HG02840 (cell line): ENCODE data around the gene FGD4.

Experiments used
- ATAC-seq: cut with Tn5 transposase; IDR thresholded peaks from one replicate; pipeline ENCODE4 v1.9.1; 2021; ENCODE audit warnings: mild to moderate bottlenecking, moderate library complexity, moderate number of reproducible peaks; ENCODE audit not compliant: unreplicated experiment, low FRiP score

Gene FGD4

GRCh38 chr12:32454075-32454474 lies 54.7 kb downstream of the FGD4 start:
- ATAC-seq: no peak

DNA sequence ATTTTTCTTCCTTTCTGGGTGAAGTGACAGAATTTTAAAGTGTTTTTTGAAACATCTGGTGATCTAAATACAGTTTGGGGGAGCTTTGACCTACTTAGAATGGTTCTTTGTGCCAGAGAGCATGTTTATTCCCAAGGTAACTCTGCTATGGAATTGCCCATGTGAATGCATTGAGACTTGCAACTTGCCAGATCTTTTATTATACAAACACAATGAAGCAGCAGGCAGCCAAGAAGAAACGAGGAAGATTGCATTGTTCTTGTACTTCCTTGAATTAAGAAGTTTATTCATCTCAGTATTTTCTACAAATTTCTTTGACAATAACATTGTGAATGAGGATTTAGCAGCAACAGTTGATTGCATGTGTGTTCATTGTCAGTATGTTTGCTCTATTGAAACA lies 55.5 kb downstream of the FGD4 start:
- no peak for ATAC-seq

DNA sequence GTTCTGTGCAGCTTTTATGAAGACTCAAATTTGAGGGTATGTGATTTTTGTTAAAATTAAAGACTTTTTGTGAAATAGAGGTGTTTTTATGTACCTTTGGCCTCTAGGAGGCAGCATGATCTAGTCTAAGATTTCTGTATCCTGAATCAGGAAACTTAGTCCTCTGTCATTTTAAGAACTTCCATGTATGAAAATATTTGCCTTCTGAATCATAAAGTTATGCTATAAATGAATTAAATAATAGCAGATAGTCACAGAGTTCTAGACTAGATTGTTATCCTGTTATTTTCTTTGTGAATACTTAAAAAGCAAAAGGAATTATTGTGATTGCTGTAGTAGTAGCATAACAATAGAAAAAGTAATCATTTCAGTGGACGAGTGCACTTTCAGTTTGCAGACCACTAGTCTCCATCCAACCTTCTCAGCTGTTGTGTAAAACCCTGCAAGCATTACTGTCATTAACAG lies 56.3 kb downstream of the FGD4 start:
- ATAC-seq: no peak

GRCh38 chr12:32457251-32458025 lies 58.1 kb downstream of the FGD4 start:
- no peak for ATAC-seq

DNA sequence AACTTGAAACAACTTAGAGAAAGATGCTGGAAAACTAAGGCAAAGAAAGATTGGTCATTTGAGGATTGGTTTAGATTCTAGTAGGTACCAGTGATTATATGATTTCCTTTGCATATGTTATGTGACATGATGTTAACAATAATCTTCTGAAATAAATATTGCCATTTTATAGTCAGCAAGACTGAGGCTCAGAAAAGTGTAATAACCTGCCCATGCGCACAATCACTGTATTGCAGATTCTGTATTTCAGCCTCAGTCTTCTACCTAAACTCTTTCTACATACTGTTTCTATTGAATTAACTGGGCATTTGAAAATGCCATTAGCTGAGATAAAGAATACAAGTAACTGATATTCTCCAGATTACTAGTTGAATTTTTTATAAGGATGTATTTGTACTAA lies 61.3 kb downstream of the FGD4 start:
- no peak for ATAC-seq

GRCh38 chr12:32462908-32463307 lies 63.5 kb downstream of the FGD4 start:
- ATAC-seq: no peak

- no peak for ATAC-seq
Measured at GRCh38 chr12:32466187-32466586, 66.8 kb downstream of the FGD4 start.

DNA sequence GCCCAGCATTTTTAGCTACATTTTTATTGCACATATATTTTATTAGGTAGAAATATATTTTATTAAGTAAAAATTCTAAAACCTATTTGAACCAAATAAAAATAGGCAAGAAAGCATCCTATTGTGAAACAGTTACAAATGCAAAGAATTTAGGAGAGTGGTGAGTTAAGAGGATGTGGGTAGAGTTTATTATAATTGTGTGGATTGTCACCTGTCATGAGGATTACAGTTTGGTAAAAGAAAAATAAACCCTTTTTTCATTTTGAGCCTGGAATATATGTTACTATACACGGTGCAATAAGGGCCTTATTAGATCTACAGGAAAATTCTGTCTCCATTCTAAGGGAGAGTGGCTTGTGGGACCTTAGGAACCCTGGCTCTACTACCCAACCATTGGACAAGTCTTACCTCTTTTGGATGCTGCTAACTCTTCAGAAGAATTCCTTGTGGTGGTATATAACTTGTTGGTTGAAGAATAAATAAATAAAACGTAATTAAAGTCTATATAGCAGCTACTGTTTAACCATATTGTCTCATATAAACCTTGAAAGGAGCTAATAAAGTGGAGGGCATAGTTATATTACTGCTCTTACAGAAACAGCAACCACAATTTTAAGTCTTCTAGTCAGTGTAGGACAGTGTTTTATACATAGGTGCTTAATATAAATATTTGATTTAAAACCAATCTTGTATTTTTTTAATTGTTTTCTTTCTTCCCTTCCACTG lies 67.8 kb downstream of the FGD4 start:
- ATAC-seq: no peak

DNA sequence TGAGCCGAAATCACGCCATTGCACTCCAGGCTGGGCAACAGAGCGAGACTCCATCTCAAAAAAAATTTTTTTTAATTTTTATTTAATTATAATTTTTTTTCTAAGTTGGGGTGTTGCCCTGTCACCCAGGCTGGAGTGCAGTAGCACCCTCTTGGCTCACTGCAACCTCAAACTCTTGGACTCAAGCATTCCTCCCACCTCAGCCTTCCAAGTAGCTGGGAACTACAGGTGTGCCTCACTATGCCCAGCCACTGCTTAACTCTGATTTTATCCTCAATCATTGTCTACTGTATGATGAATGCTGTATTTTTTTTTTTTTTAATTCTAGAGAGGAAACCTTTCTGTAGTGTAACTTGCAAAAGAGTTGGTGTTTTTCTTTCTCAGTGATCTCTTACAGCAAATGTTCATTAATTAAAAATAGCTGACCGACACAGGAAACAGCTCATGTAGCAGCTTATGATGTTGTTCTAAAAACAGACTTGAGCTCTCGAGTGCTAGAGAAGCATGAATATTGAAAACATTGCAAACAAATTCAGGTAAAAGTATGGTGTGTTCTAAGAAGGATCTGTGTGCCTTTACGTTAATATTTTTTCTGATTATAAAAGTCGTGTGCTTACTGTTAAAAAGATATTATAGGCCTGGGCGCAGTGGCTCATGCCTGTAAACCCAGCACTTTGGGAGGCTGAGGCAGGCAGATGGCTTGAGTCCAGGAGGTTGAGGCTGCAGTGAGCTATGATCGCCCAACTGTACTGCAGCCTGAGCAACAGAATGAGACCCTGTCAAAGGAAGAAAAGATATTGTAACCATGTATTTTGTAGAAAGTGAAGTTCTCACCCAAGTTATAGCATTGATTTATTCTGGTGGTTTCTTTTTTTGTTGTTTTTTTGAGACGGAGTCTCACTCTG lies 68.9 kb downstream of the FGD4 start:
- no peak for ATAC-seq

- ATAC-seq: no peak
Measured at GRCh38 chr12:32470936-32471470, 71.6 kb downstream of the FGD4 start.

GRCh38 chr12:32471591-32472001 lies 72.2 kb downstream of the FGD4 start:
- no peak for ATAC-seq

DNA sequence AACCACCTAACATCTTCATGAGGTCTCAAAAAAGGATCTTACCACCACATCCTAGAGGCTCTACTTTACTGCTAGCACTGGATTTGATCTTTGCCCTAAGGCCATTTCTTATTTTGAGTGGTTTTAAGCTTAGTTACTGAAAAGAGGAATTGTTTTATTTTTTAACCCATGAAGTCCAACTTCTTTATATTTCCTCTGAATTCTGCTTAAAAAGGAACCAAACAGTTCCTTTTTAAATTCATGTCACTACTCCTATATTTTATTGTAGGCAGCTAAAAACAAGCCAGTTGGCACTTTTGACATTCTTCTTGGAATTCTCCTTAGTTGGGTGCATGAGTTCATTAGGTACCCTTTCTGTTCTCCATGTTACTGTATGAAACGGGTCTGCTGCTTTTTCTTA lies 76.4 kb downstream of the FGD4 start:
- ATAC-seq: no peak

GRCh38 chr12:32476446-32476845 lies 77.1 kb downstream of the FGD4 start:
- ATAC-seq: no peak

DNA sequence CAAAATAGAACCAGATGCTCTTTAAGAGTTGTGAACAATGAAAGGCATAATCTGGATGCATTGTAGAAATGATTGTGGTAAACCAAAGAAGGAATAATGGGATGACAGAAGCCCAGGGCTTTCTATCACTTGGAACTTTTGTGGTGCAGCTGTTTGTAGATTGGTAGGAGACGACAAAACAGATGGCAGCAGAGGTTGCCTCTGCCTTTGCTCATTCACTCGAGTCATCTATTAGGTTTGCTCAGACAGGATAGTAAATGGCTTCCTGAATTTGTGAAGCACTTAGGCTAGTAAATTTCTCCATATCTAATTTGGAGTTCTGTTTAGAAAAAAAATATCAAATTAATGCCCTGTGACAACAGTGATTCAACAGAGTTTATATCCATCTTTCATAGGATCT lies 78.4 kb downstream of the FGD4 start:
- no peak for ATAC-seq

DNA sequence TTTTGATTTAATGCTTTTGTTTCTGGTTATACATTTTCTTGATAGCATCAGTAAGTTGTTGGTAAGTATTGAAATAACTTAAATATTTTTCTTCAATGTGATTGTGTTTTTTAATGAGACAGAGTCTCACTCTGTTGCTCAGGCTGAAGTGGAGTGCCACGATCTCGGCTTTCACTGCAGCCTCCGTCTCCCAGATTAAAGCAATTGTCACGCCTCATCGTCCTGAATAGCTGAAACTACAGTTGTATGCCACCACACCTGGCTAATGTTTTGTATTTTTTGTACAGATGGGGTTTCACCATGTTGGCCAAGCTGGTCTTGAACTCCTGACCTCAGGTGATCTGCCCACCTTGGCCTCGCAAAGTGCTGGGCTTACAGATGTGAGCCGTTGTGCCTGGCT lies 78.8 kb downstream of the FGD4 start:
- ATAC-seq: no peak

- no peak for ATAC-seq
Measured at GRCh38 chr12:32478858-32479725, 79.7 kb downstream of the FGD4 start.

DNA sequence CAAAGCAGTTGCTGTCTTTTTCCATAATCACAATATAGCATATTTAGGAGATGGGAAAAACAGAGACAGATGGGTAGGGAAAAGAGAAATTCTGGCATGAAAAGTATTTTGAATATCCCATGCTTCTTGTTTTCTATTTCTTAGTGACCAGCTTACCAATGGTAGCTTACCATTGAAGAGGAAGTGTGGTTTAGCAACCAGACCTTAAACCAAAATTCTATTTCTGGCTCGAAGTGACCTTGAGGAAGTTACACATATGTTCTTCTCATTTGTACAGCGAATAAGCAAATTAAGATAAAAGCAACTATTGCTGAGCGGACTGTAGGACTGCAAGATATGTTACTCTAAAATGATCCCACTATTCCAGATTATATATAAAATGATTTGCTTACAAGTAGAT lies 82.9 kb downstream of the FGD4 start:
- ATAC-seq: no peak

DNA sequence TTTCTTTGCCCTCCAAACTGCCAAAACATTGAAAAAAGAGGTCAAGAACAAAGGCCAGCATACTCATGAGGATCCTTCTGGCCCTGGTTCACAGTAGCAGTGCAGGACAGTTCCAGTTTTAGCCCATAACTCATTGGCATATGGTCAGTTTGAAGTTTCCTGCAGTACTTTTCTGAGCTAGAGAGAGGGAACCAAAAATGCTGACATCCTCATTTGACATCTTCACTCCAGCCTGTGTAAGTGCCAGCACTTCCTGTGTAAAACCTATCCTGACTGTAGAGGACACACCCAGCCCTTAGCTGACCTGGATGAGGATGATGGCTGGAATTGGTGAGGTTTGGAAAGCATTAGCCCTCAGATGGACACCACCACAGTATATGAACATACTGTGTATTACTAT lies 84.1 kb downstream of the FGD4 start:
- no peak for ATAC-seq

DNA sequence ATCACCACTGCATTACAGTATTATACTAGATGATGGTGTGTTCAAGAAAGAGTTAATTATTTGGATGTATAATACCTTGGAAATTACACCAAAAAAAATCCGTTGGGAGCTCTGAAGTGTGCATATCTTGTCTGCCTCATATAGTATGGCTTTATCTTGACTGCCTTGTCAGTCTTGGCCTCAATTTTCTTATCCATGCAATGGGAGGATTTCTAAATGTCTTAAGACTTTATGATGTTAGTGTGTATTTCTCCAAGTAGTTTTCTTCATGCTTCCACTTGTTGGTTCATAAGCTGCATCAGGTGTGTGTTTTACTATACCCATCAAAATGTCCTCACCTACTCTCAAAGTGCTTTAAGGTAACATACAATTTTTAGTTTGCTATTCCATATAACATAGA lies 84.6 kb downstream of the FGD4 start:
- no peak for ATAC-seq

DNA sequence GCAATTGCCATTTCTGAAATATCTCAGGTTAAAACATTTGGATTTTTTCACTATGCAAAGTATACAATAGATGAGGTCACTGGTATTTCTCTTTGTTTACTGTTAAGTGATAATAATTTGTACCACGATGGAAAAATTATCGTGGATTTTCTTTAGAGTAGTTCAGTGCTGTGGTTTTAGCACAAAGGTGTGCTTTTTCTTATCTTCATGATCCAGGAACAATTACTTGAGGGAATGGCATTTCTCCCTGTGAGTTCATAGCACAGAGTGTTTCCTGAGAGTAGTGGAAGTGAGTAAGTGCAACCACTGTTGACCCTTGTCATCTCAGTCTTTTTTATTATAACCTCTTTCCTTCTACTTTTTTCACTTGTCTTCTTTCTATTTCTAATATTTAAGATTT lies 86.8 kb downstream of the FGD4 start:
- ATAC-seq: no peak
